Naive thymus-derived CD4-positive, alpha-beta T cell (primary cell): ENCODE data around the gene ALKBH8. TPM values are rescaled to one million over a fixed set of nuclear protein-coding genes. Genes with fewer than 3 reads are reported as not detected.

Source experiments
- ATAC-seq: fragments of 150-1000 bp; cut with Tn5 transposase; 2 replicates; pipeline ENCODE4 v1.10.0; 2021; ENCODE audit warnings: mild to moderate bottlenecking, moderate library complexity
- CTCF ChIA-PET: fragments of 350-600 bp; sonication (Branson Sonifier 250); formaldehyde crosslinking; loops from one replicate; lab custom pipeline; 2021; ENCODE audit warnings: antibody characterized with exemption; lab: Charles Lee
- POLR2A ChIA-PET: fragments of 350-600 bp; sonication (Branson Sonifier 250); formaldehyde crosslinking; loops from one replicate; lab custom pipeline; 2021; ENCODE audit warnings: antibody characterized with exemption, inconsistent platforms; lab: Charles Lee
- DNase-seq, 9 donors: peaks; one replicate each; pipeline versions ENCODE4 v3.0.0 to v3.0.0-alpha.2; 2020 to 2022; ENCODE audit warnings: mixed read lengths in 1 of 9
- H3K27ac ChIP-seq: one replicate; pipeline ENCODE4 v1.7.0; 2013; ENCODE audit warnings: mild to moderate bottlenecking, low read depth, low read length, moderate library complexity
- H3K27me3 ChIP-seq, 2 donors: one replicate each; pipeline ENCODE4 v1.7.0; 2013; ENCODE audit warnings: low read length in 2 of 2, mild to moderate bottlenecking in 2 of 2, moderate library complexity in 2 of 2; ENCODE audit not compliant: control insufficient read depth in 2 of 2, insufficient read depth in 2 of 2
- H3K36me3 ChIP-seq, 3 experiments: 1 replicate in 2 of 3; 2 replicates in 1 of 3; pipeline ENCODE4 v1.7.0; 2013; ENCODE audit warnings: low read length in 3 of 3, mild to moderate bottlenecking in 3 of 3, moderate library complexity in 1 of 3; ENCODE audit not compliant: insufficient read depth in 3 of 3, control insufficient read depth in 2 of 3
- H3K4me1 ChIP-seq, 2 donors: one replicate each; pipeline ENCODE4 v1.7.0; 2013; ENCODE audit warnings: low read length in 2 of 2, mild to moderate bottlenecking in 2 of 2, moderate library complexity in 1 of 2; ENCODE audit not compliant: control insufficient read depth in 2 of 2, insufficient read depth in 2 of 2
- H3K4me3 ChIP-seq: 2 replicates; pipeline ENCODE4 v1.7.0; 2013; ENCODE audit warnings: mild to moderate bottlenecking, low read length
- H3K9me3 ChIP-seq, 3 experiments: 1 replicate in 2 of 3; 2 replicates in 1 of 3; pipeline ENCODE4 v1.7.0; 2013; ENCODE audit warnings: low read length in 3 of 3; ENCODE audit not compliant: control insufficient read depth in 2 of 3
- H3K27ac Mint-ChIP-seq, 9 donors: one replicate each; pipeline ENCODE4 v1.8.0; 2020 to 2022; ENCODE audit warnings: mixed read lengths in 9 of 9, mild to moderate bottlenecking in 8 of 9, moderate library complexity in 5 of 9, inconsistent platforms in 2 of 9
- H3K27me3 Mint-ChIP-seq, 5 donors: one replicate each; pipeline ENCODE4 v1.8.0; 2021 to 2022; ENCODE audit warnings: mixed read lengths in 5 of 5, mild to moderate bottlenecking in 1 of 5
- H3K36me3 Mint-ChIP-seq, 5 donors: one replicate each; pipeline ENCODE4 v1.8.0; 2020 to 2022; ENCODE audit warnings: mixed read lengths in 5 of 5, mild to moderate bottlenecking in 3 of 5, inconsistent platforms in 1 of 5
- H3K4me1 Mint-ChIP-seq, 7 donors: one replicate each; pipeline ENCODE4 v1.8.0; 2020 to 2022; ENCODE audit warnings: mixed read lengths in 7 of 7, mild to moderate bottlenecking in 3 of 7, inconsistent platforms in 1 of 7
- H3K4me3 Mint-ChIP-seq, 10 donors: one replicate each; pipeline ENCODE4 v1.8.0; 2020 to 2022; ENCODE audit warnings: mild to moderate bottlenecking in 10 of 10, mixed read lengths in 10 of 10, moderate library complexity in 6 of 10, inconsistent platforms in 2 of 10
- H3K9me3 Mint-ChIP-seq, 11 donors: one replicate each; pipeline ENCODE4 v1.8.0; 2020 to 2022; ENCODE audit warnings: mixed read lengths in 11 of 11, mild to moderate bottlenecking in 4 of 11, inconsistent platforms in 1 of 11, moderate library complexity in 1 of 11
- intact Hi-C, 2 donors: fragments of 100-400 bp; cut with micrococcal nuclease; formaldehyde crosslinking; loops; one replicate each; pipeline ENCODE4 v1.15.1; 2023
- polyA plus RNA-seq, 2 donors: library from polyadenylated mRNA; unstranded; fragments of 300-500 nt; fragmentation: Illumina TruSeq; gene quantifications; one replicate each; pipeline ENCODE4 v1.2.3, GENCODE V29; 2021
- total RNA-seq, 6 experiments: library from RNA in 5 of 6; stranded (reverse) in 5 of 6; gene quantifications; 1 replicate in 5 of 6; 2 replicates in 1 of 6; pipeline ENCODE4 v1.2.3 and lab custom pipeline; 2021 to 2026

Gene ALKBH8
- total and polyA plus RNA-seq, 7 experiments from 2014 or later: 9.4 to 19.1 (median 11.6) TPM

DNA sequence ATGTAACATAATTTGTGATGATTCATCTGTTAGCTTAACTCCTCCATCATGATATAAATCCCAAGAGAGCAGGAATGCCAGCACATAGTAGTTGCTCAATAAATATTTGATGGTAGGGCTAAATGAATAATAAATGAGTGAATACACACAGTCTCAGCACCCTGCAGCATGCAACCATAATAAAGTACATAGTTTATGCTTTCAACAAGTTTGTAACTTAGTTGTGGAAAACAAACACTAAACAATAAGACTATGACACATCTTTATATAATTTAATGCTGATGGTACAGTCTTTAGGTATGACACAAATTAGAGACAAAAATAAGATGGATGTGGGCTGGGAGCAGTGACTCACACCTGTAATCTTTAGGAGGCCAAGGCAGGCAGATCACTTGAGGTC, 3.8 kb downstream of the ALKBH8 start:
- Histone ChIP-seq H3K27me3 (no peaks in the 10 kb centered on the region), H3K9me3 (no peaks in the 10 kb centered on the region), H3K4me1 (peaks cover 8 to 15% of the 10 kb centered on the region in 2 donors), H3K4me3 (no peak overlapping the region), H3K27ac (no peak overlapping the region), H3K36me3 (peaks cover 0 to 16% (median 3%) of the 10 kb centered on the region in 3 experiments)
- peaks cover 0 to 22% (median 5%) of the 10 kb centered on the region in 5 donors for H3K36me3 Mint-ChIP-seq
- no peaks in the 10 kb centered on the region for H3K27me3 Mint-ChIP-seq
- no peaks in the 10 kb centered on the region for H3K9me3 Mint-ChIP-seq
- H3K4me3 Mint-ChIP-seq: no peak overlapping the region
- H3K4me1 Mint-ChIP-seq: peaks cover 26 to 63% (median 53%) of the 10 kb centered on the region in 7 donors
- intact Hi-C loops: loop anchor here (2.0 to 10.0 kb wide), 9 partner anchors 15 to 1487 kb away; partner anchors contain the start of genes C11orf65 (in 2 of the 2), POGLUT3 (in 2 of the 2), AASDHPPT (in 1 of the 2) and ACAT1 (in 1 of the 2)
- DNase-seq (no peak), ATAC-seq (no peak)
- H3K27ac Mint-ChIP-seq: peak overlapping the region in 1 of 9 donors; percentile 8
- POLR2A ChIA-PET: no interaction called here
- CTCF ChIA-PET: no interaction called here

DNA sequence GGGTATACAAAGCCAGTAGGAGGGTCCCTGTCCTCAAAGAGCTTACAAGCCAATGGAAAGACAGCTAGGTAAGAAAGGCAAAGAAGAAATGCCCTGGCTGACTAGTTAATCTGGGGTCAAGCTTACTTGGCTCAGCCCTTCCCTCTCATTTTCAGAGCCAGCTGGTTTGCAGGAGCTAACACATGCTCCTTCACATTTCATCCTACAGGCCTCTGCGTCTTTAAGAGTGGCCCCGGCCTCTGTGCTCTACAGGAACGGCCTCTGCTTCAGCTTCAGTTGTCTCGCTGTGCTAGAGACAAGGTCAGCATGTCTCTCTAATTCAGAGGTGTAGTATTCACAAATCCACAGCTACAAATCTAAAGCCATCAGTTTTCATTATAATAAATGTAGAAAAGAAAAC, 15.2 kb downstream of the ALKBH8 start:
- Histone ChIP-seq H3K27ac (no peak overlapping the region), H3K4me1 (no peaks in the 10 kb centered on the region), H3K27me3 (no peaks in the 10 kb centered on the region), H3K9me3 (no peaks in the 10 kb centered on the region), H3K4me3 (no peak overlapping the region), H3K36me3 (peaks cover 0 to 33% (median 4%) of the 10 kb centered on the region in 3 experiments)
- H3K4me3 Mint-ChIP-seq: no peak overlapping the region
- DNase-seq (no peak), ATAC-seq (no peak)
- peaks cover 8 to 45% (median 15%) of the 10 kb centered on the region in 5 donors for H3K36me3 Mint-ChIP-seq
- POLR2A ChIA-PET: no interaction called here
- no peaks in the 10 kb centered on the region for H3K9me3 Mint-ChIP-seq
- H3K27me3 Mint-ChIP-seq: no peaks in the 10 kb centered on the region
- H3K4me1 Mint-ChIP-seq: peaks cover 0 to 5% (median 0%) of the 10 kb centered on the region in 7 donors
- no peak overlapping the region for H3K27ac Mint-ChIP-seq
- CTCF ChIA-PET: interaction anchor here (1.0 to 4.0 kb wide), 5 partner anchors 10 to 477 kb away, joined by 3 to 25 read pairs (median 11); no protein-coding TSS in a partner anchor
- intact Hi-C loops: no loop called here

DNA sequence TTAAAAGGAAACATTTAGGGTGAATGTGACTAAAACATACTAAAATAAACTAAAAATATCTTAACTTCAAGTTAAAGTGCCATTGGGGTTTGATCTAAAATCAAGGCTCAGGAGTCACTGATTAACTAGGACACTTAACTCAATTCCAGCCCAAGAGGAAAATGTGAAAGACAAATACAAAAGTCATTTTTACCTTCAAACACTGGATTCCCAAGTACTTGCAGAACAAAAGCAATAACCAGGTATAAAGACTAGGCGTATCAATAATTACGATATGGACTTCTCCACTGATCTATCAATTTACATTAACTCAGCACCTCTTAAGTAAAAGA, 15.6 kb downstream of the ALKBH8 start:
- H3K27ac Mint-ChIP-seq: no peak overlapping the region
- Histone ChIP-seq H3K9me3 (no peaks in the 10 kb centered on the region), H3K4me3 (no peak overlapping the region), H3K27ac (no peak overlapping the region), H3K36me3 (peaks cover 0 to 31% (median 4%) of the 10 kb centered on the region in 3 experiments), H3K4me1 (no peaks in the 10 kb centered on the region), H3K27me3 (no peaks in the 10 kb centered on the region)
- no peak for DNase-seq
- H3K4me1 Mint-ChIP-seq: peaks cover 0 to 5% (median 0%) of the 10 kb centered on the region in 7 donors
- H3K4me3 Mint-ChIP-seq: no peak overlapping the region
- ChIA-PET CTCF (interaction anchor here (1.0 to 4.0 kb wide), 5 partner anchors 9 to 477 kb away, joined by 3 to 25 read pairs (median 11); no protein-coding TSS in a partner anchor), POLR2A (no interaction called here)
- H3K27me3 Mint-ChIP-seq: no peaks in the 10 kb centered on the region
- peaks cover 8 to 47% (median 15%) of the 10 kb centered on the region in 5 donors for H3K36me3 Mint-ChIP-seq
- ATAC-seq: no peak
- H3K9me3 Mint-ChIP-seq: no peaks in the 10 kb centered on the region
- intact Hi-C loops: loop anchor here (1.0 kb wide), 5 partner anchors 15 to 348 kb away; partner anchors contain the start of gene ALKBH8 (in 2 of the 2)

DNA sequence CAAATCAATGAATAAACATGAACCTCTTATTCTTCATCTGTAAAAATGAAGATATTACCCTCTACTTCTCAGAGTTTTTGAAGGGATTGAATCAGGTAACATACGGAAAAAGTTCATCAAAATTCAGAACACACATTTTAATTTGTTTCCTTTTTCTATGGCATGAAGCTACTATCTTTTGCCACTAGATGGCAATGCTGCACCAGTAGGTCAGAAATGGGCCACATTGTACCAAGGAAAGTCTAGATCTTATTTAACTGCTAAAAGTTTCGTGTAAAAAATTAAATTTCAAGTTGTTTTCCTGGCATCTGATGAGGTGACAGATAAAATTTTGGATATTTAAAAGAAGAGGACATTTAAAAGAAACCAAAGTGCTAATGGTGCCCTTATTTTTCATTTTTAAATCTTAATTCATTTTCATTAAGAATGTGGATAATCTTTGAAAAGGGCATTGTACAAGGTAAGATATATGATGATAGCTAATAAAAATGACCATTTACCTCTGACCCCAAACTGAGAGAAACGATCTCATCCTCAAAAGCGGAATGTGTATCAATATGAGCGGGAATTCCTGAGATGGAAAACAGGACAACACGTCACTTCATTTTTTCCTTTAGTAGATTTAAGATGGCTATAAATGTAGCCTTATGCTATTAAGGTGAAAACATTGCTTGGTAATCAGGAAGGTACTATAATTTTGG, 16.1 kb downstream of the ALKBH8 start:
- Mint-ChIP-seq H3K36me3 (peaks cover 8 to 52% (median 15%) of the 10 kb centered on the region in 5 donors), H3K9me3 (no peaks in the 10 kb centered on the region), H3K27me3 (no peaks in the 10 kb centered on the region), H3K27ac (no peak overlapping the region), H3K4me3 (no peak overlapping the region), H3K4me1 (peaks cover 0 to 5% (median 0%) of the 10 kb centered on the region in 7 donors)
- no peaks in the 10 kb centered on the region for H3K27me3 ChIP-seq
- no peaks in the 10 kb centered on the region for H3K4me1 ChIP-seq
- ChIA-PET POLR2A (interaction anchor here (0.6 to 1.0 kb wide), 3 partner anchors 37 to 92 kb away, joined by 3 to 4 read pairs (median 3); partner anchors contain the start of gene CWF19L2), CTCF (interaction anchor here (0.6 to 4.0 kb wide), 8 partner anchors 9 to 1071 kb away, joined by 3 to 25 read pairs (median 4); no protein-coding TSS in a partner anchor)
- peak; percentile 70 for ATAC-seq
- H3K9me3 ChIP-seq: no peaks in the 10 kb centered on the region
- H3K27ac ChIP-seq: no peak overlapping the region
- peak in 7 of 9 donors; percentile 7 to 46 (median 37) for DNase-seq
- H3K36me3 ChIP-seq: peaks cover 0 to 31% (median 4%) of the 10 kb centered on the region in 3 experiments
- intact Hi-C loops: loop anchor here (1.0 kb wide), 5 partner anchors 16 to 349 kb away; partner anchors contain the start of gene ALKBH8 (in 2 of the 2)
- H3K4me3 ChIP-seq: no peak overlapping the region

DNA sequence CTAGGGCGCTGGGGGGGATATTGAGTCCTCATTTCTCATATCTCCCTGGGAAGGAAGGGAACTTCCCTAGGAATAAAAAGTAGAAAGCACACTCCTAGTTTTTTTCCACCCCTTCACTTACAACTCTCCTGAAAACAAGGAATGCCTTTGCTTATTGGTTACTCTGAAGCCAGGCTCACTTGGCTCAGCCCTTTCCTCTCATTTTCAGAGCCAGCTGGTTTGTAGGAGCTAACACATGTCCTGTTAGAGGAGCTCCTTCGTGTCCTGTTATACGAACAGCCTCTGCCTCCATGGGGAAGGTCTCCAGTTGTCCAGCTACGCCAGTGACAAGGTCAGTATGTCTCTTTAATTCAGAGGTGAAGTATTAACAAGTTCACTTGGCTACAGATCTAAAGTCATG, 17.6 kb downstream of the ALKBH8 start:
- no peak overlapping the region for H3K4me3 Mint-ChIP-seq
- CTCF ChIA-PET: interaction anchor here (0.7 to 4.0 kb wide), 4 partner anchors 8 to 192 kb away, joined by 3 to 25 read pairs (median 3); no protein-coding TSS in a partner anchor

DNA sequence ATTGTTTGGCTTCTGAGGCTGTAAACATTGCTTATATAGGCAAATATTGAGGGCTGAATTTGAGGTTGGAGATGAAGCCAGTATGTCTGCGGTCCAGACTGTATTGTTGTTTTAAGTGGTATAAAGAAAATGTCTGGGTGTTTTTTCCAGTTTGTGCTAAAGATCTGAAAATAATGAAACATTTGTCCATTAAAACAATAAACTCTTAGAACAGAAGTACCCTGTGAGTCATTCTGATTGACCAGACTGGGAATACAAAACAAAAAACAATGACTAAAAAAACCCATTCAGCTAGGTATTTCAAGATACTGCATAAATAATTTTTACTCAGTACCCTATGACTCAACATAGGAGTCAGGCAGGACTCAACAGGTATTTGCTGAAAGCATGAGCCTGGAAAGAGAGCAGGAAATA, 20.4 kb downstream of the ALKBH8 start:
- no peak overlapping the region for H3K4me3 Mint-ChIP-seq
- DNase-seq (no peak), ATAC-seq (no peak)
- Histone ChIP-seq H3K4me1 (no peaks in the 10 kb centered on the region), H3K36me3 (peaks cover 0 to 16% (median 0%) of the 10 kb centered on the region in 3 experiments), H3K4me3 (no peak overlapping the region), H3K9me3 (no peaks in the 10 kb centered on the region), H3K27me3 (no peaks in the 10 kb centered on the region), H3K27ac (no peak overlapping the region)
- no peak overlapping the region for H3K27ac Mint-ChIP-seq
- CTCF ChIA-PET: interaction anchor here (0.7 kb wide), 1 partner anchor 18 kb away, joined by 3 read pairs; no protein-coding TSS in a partner anchor
- H3K27me3 Mint-ChIP-seq: no peaks in the 10 kb centered on the region
- H3K36me3 Mint-ChIP-seq: peaks cover 7 to 58% (median 14%) of the 10 kb centered on the region in 5 donors
- peaks cover 0 to 6% (median 3%) of the 10 kb centered on the region in 7 donors for H3K4me1 Mint-ChIP-seq
- POLR2A ChIA-PET: no interaction called here
- intact Hi-C loops: no loop called here
- H3K9me3 Mint-ChIP-seq: no peaks in the 10 kb centered on the region

More for the DNA sequence above, 17.6 kb downstream of the ALKBH8 start:
- Histone ChIP-seq H3K4me1 (no peaks in the 10 kb centered on the region), H3K9me3 (no peaks in the 10 kb centered on the region), H3K36me3 (peaks cover 0 to 26% (median under 1%) of the 10 kb centered on the region in 3 experiments), H3K27ac (no peak overlapping the region), H3K4me3 (no peak overlapping the region), H3K27me3 (no peaks in the 10 kb centered on the region)
- intact Hi-C loops: no loop called here
- Mint-ChIP-seq H3K27ac (peak overlapping the region in 1 of 9 donors; percentile 51), H3K4me1 (peaks cover 0 to 5% (median 0%) of the 10 kb centered on the region in 7 donors), H3K36me3 (peaks cover 5 to 48% (median 11%) of the 10 kb centered on the region in 5 donors), H3K9me3 (no peaks in the 10 kb centered on the region), H3K27me3 (no peaks in the 10 kb centered on the region)
- POLR2A ChIA-PET: no interaction called here
- DNase-seq (no peak), ATAC-seq (no peak)
